NT2/D1 (cell line): Measurements from ENCODE around the gene NKD1.

ENCODE experiments used
- DNase-seq: peaks from one replicate; pipeline ENCODE4 v3.0.0-alpha.2; 2011; ENCODE audit warnings: low read depth, low spot score
- H3K27me3 ChIP-seq: 2 replicates; pipeline ENCODE4 v1.6.0; 2011; ENCODE audit warnings: mild to moderate bottlenecking; ENCODE audit not compliant: insufficient read length, insufficient read depth
- H3K36me3 ChIP-seq: 2 replicates; pipeline ENCODE4 v1.6.1; 2011; ENCODE audit warnings: mild to moderate bottlenecking, low read length, mixed read lengths; ENCODE audit not compliant: insufficient read depth, insufficient read length
- H3K4me1 ChIP-seq: 2 replicates; pipeline ENCODE4 v1.5.1; 2011; ENCODE audit not compliant: insufficient read depth, insufficient read length
- H3K4me3 ChIP-seq: 2 replicates; pipeline ENCODE4 v1.5.1; 2011; ENCODE audit warnings: low read depth; ENCODE audit not compliant: insufficient read length
- H3K9ac ChIP-seq: 2 replicates; pipeline ENCODE4 v1.6.0; 2011; ENCODE audit warnings: low read depth; ENCODE audit not compliant: insufficient read length
- H3K9me3 ChIP-seq: 2 replicates; pipeline ENCODE4 v1.5.1; 2011; ENCODE audit warnings: mild to moderate bottlenecking, low read length; ENCODE audit not compliant: insufficient read depth
- SUZ12 ChIP-seq: IDR thresholded peaks from 2 replicates; pipeline ENCODE4 v1.6.1; 2011; ENCODE audit not compliant: insufficient read length, insufficient read depth; ENCODE audit errors: extremely low read depth
- YY1 ChIP-seq: IDR thresholded peaks from 2 replicates; pipeline ENCODE4 v1.6.1; 2011; ENCODE audit not compliant: insufficient read length, insufficient read depth
- ZNF274 ChIP-seq: IDR thresholded peaks from 2 replicates; pipeline ENCODE4 v1.6.1; 2011; ENCODE audit warnings: mild to moderate bottlenecking, low read depth, low read length

NKD1 gene

DNA sequence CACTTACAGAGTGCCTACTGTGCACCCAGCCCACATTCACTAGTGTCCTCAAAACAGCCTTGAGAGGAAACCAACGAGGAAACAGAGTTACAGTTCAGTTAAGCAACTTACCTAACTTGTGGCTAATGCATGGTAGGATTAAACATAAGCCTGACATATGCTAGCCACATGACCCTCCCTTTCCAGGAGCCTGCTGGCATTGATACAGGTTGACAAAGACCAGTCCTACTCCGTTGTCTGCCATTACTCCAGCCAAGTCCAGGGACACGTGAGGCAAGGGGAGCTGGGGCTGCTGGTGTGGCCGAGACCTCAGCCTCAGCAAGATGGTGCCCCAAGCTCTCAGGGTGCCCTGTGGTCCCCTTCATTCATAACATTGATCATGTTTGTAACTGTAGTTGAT, 95.0 kb downstream of the NKD1 start:
- no peak overlapping the region for H3K4me3 ChIP-seq
- no peak for DNase-seq
- no peaks in the 10 kb centered on the region for H3K27me3 ChIP-seq
- H3K9ac ChIP-seq = no peak overlapping the region
- H3K9me3 ChIP-seq = no peaks in the 10 kb centered on the region
- no peak for TF ChIP-seq SUZ12
- TF ChIP-seq ZNF274 = no peak
- no peak for TF ChIP-seq YY1
- H3K36me3 ChIP-seq = no peaks in the 10 kb centered on the region
- peaks cover 2% of the 10 kb centered on the region for H3K4me1 ChIP-seq

DNA sequence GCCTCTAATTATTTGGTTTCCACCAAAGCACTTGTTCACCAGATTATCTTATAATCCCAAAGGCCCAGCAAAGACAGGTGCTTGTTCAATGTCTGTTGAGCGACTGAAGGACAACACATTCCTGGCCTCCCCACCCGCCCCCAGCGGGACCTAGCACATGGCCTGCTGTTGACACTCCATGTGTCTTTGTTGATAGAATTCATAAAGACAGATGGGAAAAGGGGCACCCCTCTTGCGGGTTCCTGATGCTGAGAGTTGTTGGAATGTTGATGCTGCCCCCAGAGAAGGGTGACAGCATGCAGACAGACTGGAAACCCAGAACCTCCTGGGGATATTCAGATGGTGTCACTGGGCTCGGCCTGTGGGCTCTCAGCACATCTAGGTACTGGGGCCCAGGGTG, 96.0 kb downstream of the NKD1 start:
- DNase-seq = no peak
- H3K9me3 ChIP-seq = no peaks in the 10 kb centered on the region
- no peak overlapping the region for H3K4me3 ChIP-seq
- no peaks in the 10 kb centered on the region for H3K36me3 ChIP-seq
- H3K4me1 ChIP-seq = peaks cover 2% of the 10 kb centered on the region
- no peaks in the 10 kb centered on the region for H3K27me3 ChIP-seq
- no peak overlapping the region for H3K9ac ChIP-seq
- TF ChIP-seq YY1 (no peak), ZNF274 (no peak), SUZ12 (no peak)

DNA sequence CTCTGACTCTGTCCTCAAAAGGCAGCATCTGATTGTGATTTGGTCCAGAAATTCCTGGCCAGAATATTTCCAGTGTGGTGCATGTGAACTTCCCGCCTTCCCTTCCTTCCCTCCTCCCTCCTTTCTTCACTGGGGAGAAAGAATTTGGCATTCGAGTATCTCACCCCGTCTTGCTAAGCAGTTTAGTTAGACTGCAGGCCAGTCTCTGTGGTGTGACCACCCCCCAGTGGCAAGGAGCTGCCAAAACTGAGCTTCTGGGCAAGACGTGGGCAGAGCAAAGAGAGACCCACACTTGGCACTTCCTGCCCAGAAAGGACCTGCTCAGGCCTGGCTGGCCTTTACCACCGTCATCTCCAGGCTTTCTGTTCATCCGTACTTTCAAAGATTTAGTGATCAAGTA, 96.5 kb downstream of the NKD1 start:
- H3K9me3 ChIP-seq = no peaks in the 10 kb centered on the region
- H3K9ac ChIP-seq = no peak overlapping the region
- TF ChIP-seq SUZ12 (no peak), ZNF274 (no peak), YY1 (no peak)
- DNase-seq = no peak
- H3K4me3 ChIP-seq = no peak overlapping the region
- no peaks in the 10 kb centered on the region for H3K36me3 ChIP-seq
- no peaks in the 10 kb centered on the region for H3K27me3 ChIP-seq
- peaks cover 2% of the 10 kb centered on the region for H3K4me1 ChIP-seq

GRCh38 chr16:50645563-50646220, 97.5 kb downstream of the NKD1 start:
- H3K4me1 ChIP-seq = peaks cover 2% of the 10 kb centered on the region
- no peak overlapping the region for H3K4me3 ChIP-seq
- H3K9ac ChIP-seq = no peak overlapping the region
- no peaks in the 10 kb centered on the region for H3K27me3 ChIP-seq
- TF ChIP-seq SUZ12 (no peak), YY1 (no peak), ZNF274 (no peak)
- H3K9me3 ChIP-seq = no peaks in the 10 kb centered on the region
- peak; percentile 27 for DNase-seq
- no peaks in the 10 kb centered on the region for H3K36me3 ChIP-seq

DNA sequence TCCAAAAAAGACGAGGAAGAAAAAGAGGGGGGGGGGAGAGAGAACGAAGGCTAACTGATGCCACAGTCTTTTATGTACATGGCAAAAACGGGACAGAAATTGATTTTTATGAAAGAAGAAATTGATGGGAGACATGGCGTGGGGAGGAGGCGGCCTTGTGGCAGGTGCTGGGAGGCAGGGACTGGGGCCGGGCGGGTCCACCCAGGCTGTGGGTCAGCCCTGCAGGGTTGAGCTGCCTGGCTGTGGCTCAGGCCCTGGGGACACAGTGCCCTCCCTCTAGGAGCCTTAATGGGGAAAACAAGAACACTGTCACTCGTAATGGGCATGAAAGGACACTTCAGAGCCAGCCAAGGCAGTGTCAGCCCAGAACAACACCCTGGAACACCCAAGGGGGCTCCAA, 98.1 kb downstream of the NKD1 start:
- DNase-seq = no peak
- Histone ChIP-seq H3K9ac (no peak overlapping the region), H3K4me3 (no peak overlapping the region), H3K27me3 (no peaks in the 10 kb centered on the region), H3K36me3 (no peaks in the 10 kb centered on the region), H3K9me3 (no peaks in the 10 kb centered on the region), H3K4me1 (peaks cover 2% of the 10 kb centered on the region)
- TF ChIP-seq SUZ12 (no peak), YY1 (no peak), ZNF274 (no peak)

GRCh38 chr16:50651835-50652438, 103.7 kb downstream of the NKD1 start:
- H3K27me3 ChIP-seq = no peaks in the 10 kb centered on the region
- no peak overlapping the region for H3K9ac ChIP-seq
- no peak overlapping the region for H3K4me3 ChIP-seq
- H3K9me3 ChIP-seq = no peaks in the 10 kb centered on the region
- DNase-seq = no peak
- TF ChIP-seq SUZ12 = no peak
- no peak for TF ChIP-seq ZNF274
- TF ChIP-seq YY1 = no peak
- H3K36me3 ChIP-seq = no peaks in the 10 kb centered on the region
- peaks cover 3% of the 10 kb centered on the region for H3K4me1 ChIP-seq

- TF ChIP-seq ZNF274 (no peak), SUZ12 (no peak), YY1 (no peak)
- H3K36me3 ChIP-seq = no peaks in the 10 kb centered on the region
- H3K27me3 ChIP-seq = no peaks in the 10 kb centered on the region
- no peaks in the 10 kb centered on the region for H3K9me3 ChIP-seq
- peaks cover 8% of the 10 kb centered on the region for H3K4me1 ChIP-seq
- no peak overlapping the region for H3K9ac ChIP-seq
- no peak for DNase-seq
- H3K4me3 ChIP-seq = no peak overlapping the region
These were observed 104.7 kb downstream of the NKD1 start for GRCh38 chr16:50652836-50653425.
